ENCODE measurements around the gene GLT1D1.
A peak's percentile ranks its signal among the peaks of the same experiment; 100 is the strongest.
"Not testable (repeated sequence)": the region's sequence is repeated elsewhere in the genome, so short reads cannot be mapped to it uniquely, and the experiment has no call there.

GLT1D1 gene

GRCh38 chr12:128852885-128853599, at the start of gene GLT1D1:
Gene GLT1D1, plus strand, starts transcription at chr12:128853478. Its CDS starts 104 bp downstream, at chr12:128853582.
- no peak for DNase-seq

DNA sequence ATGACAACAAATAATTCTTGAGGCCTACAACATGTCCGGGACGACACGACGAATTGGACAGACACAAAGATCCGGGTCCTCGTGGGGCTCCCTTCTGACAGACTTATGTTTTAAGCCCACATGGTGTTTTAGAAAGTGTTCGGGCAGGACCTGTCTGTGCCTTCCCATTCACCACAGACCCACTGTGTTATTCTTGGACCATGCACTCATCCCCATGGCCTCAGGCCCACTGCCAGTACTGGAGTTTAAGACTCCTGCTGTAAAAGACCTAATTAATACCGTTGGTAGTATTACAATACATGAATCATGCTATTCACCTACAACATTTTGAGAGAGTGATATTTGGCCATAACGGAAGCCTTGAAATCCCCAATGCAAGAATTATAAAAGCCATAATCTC, 49.5 kb upstream of the GLT1D1 start:
- DNase-seq, result no peak

GRCh38 chr12:128804762-128805161, 48.5 kb upstream of the GLT1D1 start:
- DNase-seq, result no peak

DNA sequence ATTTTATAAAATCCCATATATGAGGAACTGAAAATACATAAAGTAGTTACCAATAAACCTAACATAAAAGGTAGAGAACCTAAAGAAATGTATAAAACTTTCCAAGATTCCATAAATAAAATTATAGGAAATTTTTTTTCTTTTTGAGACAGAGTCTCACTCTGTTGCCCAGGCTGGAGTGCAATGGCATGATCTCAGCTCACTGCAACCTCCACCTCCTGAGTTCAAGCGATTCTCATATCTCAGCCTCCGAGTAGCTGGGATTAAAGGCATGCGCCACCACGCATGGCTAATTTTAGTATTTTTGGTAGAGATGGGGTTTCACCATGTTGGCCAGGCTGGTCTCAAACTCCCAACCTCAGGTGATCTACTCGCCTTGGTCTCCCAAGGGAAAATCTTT, 47.9 kb upstream of the GLT1D1 start:
- not testable (repeated sequence) for DNase-seq

GRCh38 chr12:128806573-128806972, 46.7 kb upstream of the GLT1D1 start:
- DNase-seq, result no peak

DNA sequence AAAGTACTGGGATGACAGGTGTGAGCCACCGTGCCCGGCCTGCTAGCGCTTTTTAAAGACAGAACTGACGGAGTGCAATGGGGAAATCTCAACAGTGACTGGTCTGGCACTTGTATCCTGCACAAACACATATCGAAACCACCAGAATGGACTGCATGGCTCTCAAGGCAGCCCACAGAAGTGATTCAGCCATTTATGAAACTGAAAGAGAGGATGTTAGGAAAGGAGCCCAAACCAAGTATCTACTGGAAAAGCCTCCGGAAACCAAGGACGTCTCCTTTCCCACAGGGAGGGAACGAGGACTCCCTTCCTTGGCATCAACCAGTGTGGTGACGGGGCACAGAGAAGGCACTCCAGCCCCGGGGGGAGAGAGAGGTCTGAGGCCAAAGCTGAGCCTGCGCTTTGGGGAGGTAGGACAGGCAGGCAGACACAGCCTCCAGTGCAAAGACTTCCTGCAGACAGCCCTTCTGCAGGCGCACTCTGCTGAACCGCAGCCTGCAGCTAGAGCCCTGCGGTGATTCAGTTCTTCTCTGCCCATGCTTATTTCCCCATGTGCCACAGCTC, 46.0 kb upstream of the GLT1D1 start:
- no peak for DNase-seq

- no peak for DNase-seq
Observed at GRCh38 chr12:128808651-128809050, 44.6 kb upstream of the GLT1D1 start.

DNA sequence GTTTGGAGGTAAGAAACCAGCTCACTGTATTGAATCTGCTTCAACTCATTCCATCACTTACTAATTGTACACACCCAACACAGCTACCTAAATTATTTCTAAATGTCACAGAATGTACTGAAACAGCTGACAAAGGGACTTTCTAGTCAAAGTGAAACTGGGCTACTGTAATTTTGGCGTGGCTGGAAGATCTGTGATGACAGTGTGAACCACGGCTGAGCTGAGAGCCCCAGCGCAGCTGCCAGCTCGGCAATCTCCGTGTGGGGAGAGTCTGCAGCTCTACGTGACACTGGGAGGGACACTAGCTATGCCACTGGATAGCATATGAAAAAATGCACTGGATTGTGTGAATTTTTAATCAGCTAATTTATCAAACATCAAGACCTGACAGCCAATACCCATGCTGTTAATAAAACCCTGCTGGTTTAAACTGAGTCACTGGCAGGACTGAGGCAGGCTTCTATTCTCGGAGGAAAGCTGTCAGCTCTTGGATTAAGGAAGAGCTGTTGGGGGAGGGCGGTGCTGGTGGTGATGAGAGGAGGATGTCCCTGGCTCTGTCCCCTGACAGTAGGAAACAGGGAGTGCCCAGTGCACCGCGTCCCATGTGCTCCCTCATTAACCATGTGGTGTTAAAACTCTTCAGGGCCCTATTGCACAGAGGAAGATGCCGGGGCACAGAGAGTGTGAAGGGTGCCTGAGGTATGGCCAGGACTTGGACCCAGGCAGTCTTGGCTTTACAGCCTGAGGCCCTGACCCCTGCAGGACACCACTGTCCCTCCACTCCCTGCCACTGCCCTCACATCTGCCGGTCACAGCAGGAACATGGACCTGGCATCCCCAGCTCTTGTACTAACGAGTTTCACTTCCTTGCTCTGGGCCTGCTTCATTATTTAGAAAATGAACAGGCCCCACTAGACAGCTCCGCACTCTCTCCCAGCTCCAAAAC, 42.8 kb upstream of the GLT1D1 start:
- no peak for DNase-seq

DNA sequence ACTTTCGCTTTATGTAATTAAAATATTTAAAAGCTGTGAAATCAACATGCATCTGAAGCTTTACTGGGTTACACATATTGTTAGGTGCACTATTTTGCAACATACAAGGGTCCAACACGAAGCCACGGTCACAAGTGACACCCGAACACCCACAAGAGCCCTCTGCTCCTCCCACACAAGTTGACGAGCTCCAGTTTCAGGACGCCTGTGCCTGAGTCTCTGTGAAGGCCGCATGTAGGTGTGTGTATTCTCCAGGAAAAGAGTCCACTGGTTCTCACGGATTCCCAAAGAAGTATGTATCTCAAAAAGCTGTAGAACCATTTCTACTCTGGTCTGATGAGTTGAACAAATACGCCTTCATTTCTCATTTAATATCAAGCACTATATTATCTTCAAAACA, 41.5 kb upstream of the GLT1D1 start:
- DNase-seq, result no peak

DNA sequence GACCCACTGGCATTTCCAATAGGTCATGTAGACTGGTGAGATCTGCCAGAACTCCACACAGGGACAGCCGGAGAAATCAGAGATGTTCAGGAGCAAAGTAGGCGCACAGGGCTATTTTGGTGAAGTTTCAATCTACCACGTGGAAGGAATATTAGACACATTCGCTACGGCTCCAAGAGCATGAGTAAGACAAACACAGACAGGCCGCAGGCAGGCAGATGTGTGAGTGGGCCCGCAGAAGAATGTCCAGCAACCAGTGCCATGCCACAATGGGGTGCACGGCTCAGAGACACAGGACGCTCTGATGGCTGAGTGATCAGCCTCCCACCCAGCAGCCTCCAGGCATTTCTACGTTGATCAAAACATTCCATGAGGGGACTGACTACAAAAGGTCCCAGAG, 39.9 kb upstream of the GLT1D1 start:
- no peak for DNase-seq

- no peak for DNase-seq
Observed at GRCh38 chr12:128813883-128814282, 39.4 kb upstream of the GLT1D1 start.

DNA sequence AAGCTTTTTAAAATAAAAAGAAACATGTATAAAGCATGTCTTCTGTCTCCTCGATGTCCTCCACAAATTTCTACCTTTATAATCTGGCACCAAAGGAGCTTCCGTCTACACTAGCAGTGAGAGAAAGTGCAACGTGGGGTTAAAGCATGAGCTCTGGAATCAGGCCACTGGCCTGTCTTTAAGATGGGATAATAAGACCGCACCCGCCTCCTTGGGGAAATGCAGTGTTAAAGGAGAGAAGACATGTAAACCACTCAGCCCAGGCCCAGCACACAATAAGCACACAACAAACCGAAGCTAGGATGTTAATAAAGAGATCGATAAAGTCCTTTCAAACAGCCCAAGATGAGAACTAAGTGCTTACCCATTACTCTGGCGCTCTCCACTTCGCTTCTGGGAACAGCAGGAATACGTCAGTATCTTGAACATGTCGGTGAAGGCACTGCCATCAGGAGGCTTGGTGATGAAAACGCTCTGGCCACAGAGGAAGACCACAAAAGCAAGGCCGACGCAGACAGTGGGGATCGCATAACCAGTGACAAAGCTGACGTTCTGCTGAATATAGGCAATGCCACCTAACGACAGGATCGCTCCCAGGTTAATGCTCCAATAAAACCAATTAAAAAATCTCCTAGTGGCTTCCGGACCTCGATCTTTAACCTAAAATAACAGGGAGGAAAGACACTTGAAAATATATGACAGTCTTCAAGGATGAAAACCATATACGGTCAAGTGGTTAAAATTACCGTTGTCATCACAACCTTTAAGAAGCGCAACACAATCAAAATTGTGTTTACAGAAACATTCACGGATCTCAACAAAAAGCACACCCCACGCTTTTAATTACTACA, 38.6 kb upstream of the GLT1D1 start:
- no peak for DNase-seq

DNA sequence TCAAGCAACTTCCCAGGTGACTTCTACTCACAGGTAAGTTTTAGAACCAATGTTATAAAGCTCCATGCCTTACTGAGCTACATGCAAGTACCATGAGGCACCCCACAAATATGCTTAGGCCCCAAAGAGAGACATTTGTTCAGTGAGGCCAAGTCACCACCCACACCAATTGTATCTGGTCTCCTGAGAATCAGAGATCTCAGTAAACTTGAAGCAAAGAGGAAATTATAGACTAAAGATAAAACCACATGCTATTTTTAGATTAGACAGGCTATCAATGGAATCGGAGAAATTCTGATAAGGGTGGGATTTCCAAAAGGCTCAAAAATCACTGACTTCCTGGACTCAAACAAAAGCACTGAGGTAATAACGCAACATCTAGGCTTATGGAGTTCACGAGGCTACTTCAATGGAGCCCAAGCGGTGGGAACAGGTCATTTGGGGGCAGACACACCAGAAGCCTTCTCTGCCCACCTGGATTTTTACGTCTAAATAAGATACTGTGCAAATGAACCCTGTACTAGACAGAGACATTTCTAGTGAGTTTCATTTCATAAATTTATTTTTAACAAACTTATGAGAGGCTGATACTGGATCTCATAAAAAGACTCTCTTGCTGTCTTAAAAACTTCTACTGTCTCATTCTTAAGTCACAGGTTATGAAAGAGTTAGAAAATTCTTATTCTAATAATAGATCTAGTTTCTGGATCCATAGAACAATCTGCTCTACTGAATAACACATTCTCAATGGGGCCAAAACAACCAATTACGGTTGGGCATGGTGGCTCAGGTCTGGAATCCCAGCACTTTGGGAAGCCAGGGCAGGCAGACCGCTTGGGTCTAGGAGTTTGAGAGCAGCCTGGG, 37.3 kb upstream of the GLT1D1 start:
- DNase-seq, result no peak

GRCh38 chr12:128816643-128816920, 36.7 kb upstream of the GLT1D1 start:
- DNase-seq, result no peak

GRCh38 chr12:128817111-128818015, 35.9 kb upstream of the GLT1D1 start:
- DNase-seq, result peak; percentile 42

DNA sequence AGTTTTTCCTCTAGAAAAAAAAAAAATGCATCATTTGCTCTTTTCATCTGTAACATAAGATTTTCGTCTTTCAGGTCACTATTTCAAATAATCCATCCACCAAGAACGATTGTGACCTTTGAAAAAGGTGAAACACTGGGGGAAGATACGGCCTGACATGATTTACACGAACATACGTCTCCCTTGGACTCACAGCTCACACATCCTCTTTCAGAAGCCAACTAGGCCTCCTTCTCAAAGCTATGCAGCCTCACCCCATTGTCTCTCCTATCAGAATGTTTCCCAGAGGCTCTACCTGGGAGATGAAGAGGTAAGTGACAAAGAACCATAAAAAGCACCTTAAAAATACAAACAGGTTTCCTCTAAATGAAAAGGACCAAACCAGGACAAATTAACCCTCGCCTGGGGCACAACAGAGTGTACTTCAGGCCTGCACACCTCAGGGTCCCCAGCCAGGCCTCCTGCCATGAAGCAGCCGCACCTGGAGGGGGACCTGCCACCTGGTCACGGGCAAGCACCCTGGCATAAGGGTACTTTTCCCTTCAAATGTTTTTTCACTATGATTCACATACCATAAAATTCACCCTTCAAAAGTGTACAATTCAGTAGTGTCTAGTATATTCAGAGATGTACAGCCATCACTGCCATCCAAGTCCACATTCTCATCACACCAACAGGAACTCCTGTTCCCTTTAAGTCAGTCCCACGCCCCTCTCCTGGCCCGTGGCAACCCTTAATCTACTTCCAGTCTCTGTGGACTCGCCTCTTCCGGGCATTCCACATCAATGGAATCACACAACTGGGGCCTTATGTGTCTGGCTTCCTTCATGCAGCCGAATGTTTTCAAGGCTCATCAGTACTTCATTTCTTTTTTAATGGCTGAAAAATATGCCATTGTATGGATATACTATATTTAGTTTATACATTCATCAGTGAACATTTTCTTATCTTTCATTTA, 34.9 kb upstream of the GLT1D1 start:
- DNase-seq, result no peak

DNA sequence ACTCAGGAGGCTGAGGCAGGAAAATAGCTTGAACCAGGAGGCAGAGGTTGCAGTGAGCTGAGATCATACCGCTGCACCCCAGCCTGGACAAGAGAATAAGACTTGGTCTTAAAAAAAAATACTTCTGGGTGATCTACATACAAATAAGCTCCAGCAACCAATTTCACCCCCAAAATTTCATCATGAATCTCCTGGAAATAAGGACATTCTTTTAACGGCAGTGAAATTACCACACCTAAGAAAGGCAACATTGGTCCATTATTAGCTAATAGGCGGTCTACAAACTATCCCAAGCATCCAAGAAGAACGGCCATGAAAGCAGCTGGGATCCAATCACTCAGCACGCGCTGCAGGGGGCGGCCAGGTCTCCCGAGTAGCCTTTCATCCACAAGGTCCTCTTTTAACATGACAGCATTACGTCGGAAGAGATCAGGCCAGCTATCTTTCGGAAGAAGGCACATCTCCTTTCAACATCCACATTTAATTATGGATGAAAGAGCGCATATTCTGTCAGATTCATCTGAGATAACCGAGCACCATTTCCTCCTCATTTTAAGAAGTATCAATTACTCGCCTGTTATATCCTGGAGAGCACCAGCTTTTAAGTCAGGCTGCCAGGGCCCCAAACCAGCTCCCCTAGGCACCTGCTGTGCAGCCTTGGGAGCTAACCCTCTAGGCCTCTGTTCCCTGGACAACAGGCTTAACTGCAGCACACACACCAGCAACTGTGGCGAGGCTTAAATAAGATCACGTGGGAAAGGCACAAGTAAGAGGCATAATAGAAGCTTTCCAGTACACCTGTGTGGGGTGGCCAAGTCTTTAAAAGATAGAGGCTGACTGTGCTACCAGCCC, 33.8 kb upstream of the GLT1D1 start:
- no peak for DNase-seq

DNA sequence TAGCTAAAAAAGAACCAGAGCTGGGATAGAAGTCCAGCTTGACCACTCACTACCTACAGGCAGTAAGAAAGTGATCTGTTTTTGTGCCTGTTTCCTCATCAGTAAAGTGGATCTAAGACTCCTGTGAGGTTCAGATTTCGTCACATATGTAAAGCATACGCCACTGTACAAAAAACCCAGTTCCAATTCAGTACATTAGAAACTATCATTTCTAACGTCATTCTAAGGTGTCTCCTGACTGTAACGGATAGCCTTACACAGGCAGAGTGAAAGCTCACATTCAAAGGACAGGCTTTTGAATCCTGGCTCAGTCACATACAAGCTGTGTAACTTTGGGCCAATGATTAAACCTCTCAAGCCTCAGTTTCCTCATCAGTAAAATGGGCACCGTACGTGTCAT, 33.0 kb upstream of the GLT1D1 start:
- no peak for DNase-seq
